ENCODE data around the gene MAP3K15.

MAP3K15 gene

GRCh38 chrX:19334945-19335626 is 180.2 kb downstream of the MAP3K15 start:
- no peak for DNase-seq (ENCODE audit: low spot score)
- Histone ChIP-seq H3K27ac (no peak overlapping the region), H3K4me3 (no peak overlapping the region)
- TF ChIP-seq, protein P1, sequence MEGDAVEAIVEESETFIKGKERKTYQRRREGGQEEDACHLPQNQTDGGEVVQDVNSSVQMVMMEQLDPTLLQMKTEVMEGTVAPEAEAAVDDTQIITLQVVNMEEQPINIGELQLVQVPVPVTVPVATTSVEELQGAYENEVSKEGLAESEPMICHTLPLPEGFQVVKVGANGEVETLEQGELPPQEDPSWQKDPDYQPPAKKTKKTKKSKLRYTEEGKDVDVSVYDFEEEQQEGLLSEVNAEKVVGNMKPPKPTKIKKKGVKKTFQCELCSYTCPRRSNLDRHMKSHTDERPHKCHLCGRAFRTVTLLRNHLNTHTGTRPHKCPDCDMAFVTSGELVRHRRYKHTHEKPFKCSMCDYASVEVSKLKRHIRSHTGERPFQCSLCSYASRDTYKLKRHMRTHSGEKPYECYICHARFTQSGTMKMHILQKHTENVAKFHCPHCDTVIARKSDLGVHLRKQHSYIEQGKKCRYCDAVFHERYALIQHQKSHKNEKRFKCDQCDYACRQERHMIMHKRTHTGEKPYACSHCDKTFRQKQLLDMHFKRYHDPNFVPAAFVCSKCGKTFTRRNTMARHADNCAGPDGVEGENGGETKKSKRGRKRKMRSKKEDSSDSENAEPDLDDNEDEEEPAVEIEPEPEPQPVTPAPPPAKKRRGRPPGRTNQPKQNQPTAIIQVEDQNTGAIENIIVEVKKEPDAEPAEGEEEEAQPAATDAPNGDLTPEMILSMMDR (IDR thresholded peaks at IDR 0.05) = no peak

DNA sequence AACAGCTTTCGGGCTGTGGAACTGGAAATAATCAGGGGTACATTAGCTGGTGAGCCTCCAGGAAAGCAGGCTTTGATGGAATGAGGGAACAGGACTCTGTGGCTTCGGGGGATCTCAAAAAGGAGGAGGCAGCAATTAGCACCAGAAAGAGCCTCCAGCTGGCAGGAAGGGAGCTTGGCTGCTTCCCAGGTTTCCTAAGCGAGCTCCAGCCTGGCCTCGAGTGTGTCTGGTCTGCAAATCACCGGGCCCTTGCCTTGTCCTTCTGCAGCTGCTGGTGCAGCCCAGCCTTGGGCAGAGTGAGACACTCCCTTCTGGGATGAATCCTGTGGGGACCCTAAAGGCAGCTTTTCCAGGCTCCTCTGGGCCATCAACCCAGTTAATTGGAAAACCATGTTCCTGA is 182.3 kb downstream of the MAP3K15 start:
- DNase-seq (ENCODE audit: low spot score) = no peak
- TF ChIP-seq, protein P1 (IDR thresholded peaks at IDR 0.05) = no peak
- Histone ChIP-seq H3K4me3 (no peak overlapping the region), H3K27ac (no peak overlapping the region)

- no peak for DNase-seq (ENCODE audit: low spot score)
- no peak overlapping the region for H3K4me3 ChIP-seq
- no peak overlapping the region for H3K27ac ChIP-seq
- TF ChIP-seq, protein P1 (IDR thresholded peaks at IDR 0.05) = no peak
These were observed 183.5 kb downstream of the MAP3K15 start for GRCh38 chrX:19331831-19332230.

- Histone ChIP-seq H3K4me3 (no peak overlapping the region), H3K27ac (no peak overlapping the region)
- TF ChIP-seq, protein P1 (IDR thresholded peaks at IDR 0.05) = no peak
- no peak for DNase-seq (ENCODE audit: low spot score)
These were observed 188.7 kb downstream of the MAP3K15 start for GRCh38 chrX:19326567-19326966.

Data from coronary artery (tissue), 2 donors.